ENCODE measurements around the gene IL17RE. TPM values are rescaled to one million over a fixed set of nuclear protein-coding genes. Genes with fewer than 3 reads are reported as not detected.
"Not testable (repeated sequence)": the region's sequence is repeated elsewhere in the genome, so short reads cannot be mapped to it uniquely, and the experiment has no call there.

The IL17RE gene
- total RNA-seq, 2 experiments from 2014 or later: 1.7 to 3.0 TPM

DNA sequence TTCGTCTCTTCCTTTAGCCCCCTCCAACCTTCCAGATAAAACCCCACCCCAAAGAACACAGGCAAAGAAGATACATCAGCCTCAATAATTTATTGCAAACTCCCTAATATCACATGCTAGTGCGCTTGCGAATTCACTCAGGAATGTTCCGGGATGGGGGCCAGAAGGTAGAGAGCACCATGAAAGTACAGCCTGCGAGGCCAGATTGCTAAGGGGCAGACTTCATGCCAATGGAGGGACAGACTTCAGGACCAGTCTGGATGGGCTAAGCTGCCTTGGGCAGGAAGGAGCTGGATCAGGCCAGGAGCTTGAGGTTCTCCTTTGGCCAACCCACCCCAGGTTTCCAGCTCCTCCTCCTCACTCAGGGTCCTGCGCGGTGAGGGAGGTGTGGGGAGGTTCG lies 36.0 kb upstream of the IL17RE start:
- Mint-ChIP-seq H3K4me1 (peaks cover 2% of the 10 kb centered on the region), H3K36me3 (ENCODE audit: low read depth) (no peaks in the 10 kb centered on the region), H3K27me3 (peaks cover 11% of the 10 kb centered on the region), H3K9me3 (no peaks in the 10 kb centered on the region), H3K27ac (no peak overlapping the region), H3K4me3 (no peak overlapping the region)
- ChIA-PET CTCF (no interaction called here), POLR2A (no interaction called here)
- DNase-seq: no peak

DNA sequence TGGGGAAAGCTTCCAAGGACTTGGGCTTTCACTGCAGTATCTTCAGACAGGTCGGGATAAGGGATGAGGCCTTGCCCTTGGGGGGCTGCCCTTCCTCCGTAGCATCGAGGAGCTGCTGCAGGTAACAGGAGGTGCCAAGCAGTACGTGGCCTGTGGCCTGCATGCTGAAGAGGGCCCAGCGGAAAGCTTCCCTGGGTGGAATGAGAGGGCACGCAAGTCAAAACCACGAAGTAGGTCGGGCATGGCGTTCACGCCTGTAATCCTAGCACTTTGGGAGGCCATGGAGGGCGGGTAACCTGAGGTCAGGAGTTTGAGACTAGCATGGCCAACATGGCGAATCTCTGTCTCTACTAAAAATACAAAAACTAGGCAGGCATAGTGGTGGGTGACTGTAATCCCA lies 35.5 kb upstream of the IL17RE start:
- Mint-ChIP-seq H3K4me3 (no peak overlapping the region), H3K36me3 (ENCODE audit: low read depth) (no peaks in the 10 kb centered on the region), H3K27ac (no peak overlapping the region), H3K27me3 (peaks cover 6% of the 10 kb centered on the region), H3K4me1 (peaks cover 2% of the 10 kb centered on the region), H3K9me3 (no peaks in the 10 kb centered on the region)
- CTCF ChIA-PET: no interaction called here
- DNase-seq: no peak
- POLR2A ChIA-PET: no interaction called here

DNA sequence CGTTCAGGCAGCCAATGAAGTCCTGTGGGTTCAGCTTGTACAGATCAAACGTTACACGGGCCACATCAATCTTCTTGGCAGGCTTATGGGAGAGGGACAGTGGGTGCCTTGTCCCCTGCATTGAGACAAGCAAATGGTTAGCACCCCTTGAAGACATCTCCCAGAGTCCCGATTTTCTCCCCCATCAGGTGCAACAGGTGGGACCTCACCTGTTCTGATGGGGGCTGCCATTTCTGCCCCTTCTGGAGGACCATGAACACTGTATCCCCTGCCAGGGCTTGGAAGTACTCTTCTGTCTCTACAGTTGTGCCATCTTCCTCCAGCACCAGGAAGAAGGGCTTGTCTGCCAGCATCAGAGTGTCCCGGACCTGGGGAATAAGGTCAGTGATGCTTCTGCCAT lies 32.7 kb upstream of the IL17RE start:
- H3K36me3 Mint-ChIP-seq (ENCODE audit: low read depth): no peaks in the 10 kb centered on the region
- H3K27me3 Mint-ChIP-seq: no peaks in the 10 kb centered on the region
- H3K4me1 Mint-ChIP-seq: no peaks in the 10 kb centered on the region
- DNase-seq: no peak
- H3K9me3 Mint-ChIP-seq: no peaks in the 10 kb centered on the region
- ChIA-PET CTCF (interaction anchor here (1.2 kb wide), 1 partner anchor 62 kb away, joined by 4 read pairs; no protein-coding TSS in a partner anchor), POLR2A (no interaction called here)
- H3K4me3 Mint-ChIP-seq: no peak overlapping the region
- no peak overlapping the region for H3K27ac Mint-ChIP-seq

DNA sequence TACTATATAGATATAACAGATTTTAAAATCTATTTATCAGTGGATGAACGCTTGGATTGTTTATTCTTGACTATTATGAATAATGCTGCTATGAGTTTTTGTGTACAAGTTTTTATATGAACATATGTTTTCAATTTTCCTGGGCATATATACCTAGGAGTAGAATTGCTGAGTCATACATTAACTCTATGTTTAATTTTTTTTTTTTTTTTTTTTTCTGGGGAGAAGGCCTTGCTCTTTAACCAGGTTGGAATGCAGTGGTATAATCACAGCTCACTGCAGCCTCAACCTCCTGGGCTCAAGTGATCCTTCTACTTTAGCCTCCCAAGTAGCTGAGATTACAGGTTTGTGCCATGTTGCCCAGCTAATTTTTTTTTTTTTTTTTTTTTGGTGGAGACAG lies 31.7 kb upstream of the IL17RE start:
- Mint-ChIP-seq H3K4me1 (no peaks in the 10 kb centered on the region), H3K36me3 (ENCODE audit: low read depth) (no peaks in the 10 kb centered on the region), H3K4me3 (no peak overlapping the region), H3K9me3 (no peaks in the 10 kb centered on the region), H3K27me3 (no peaks in the 10 kb centered on the region), H3K27ac (no peak overlapping the region)
- DNase-seq: no peak
- ChIA-PET POLR2A (no interaction called here), CTCF (interaction anchor here (0.5 to 1.2 kb wide), 2 partner anchors 61 to 225 kb away, joined by 4 read pairs; no protein-coding TSS in a partner anchor)

DNA sequence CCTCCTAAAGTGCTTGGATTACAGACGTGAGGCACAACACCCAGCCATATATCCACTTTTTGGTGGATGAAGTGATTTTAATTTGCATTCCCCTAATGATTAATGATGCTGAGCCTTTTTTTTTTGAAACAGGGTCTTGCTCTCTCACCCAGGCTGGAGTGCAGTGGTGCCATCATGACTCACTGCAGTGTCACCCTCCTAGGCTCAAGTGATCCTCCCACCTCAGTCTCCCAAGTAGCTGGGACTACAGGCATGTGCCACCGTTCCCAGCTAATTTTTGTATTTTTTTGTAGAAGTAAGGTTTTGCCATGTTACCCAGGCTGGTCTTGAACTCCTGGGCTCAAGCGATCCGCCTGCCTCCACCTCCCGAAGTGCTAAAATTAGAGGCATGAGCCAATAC lies 30.6 kb upstream of the IL17RE start:
- H3K4me3 Mint-ChIP-seq; H3K27ac Mint-ChIP-seq; DNase-seq; H3K36me3 Mint-ChIP-seq (ENCODE audit: low read depth); H3K4me1 Mint-ChIP-seq; POLR2A ChIA-PET; H3K27me3 Mint-ChIP-seq; H3K9me3 Mint-ChIP-seq: not testable (repeated sequence)
- CTCF ChIA-PET: interaction anchor here (1.6 kb wide), 1 partner anchor 23 kb away, joined by 3 read pairs; no protein-coding TSS in a partner anchor

DNA sequence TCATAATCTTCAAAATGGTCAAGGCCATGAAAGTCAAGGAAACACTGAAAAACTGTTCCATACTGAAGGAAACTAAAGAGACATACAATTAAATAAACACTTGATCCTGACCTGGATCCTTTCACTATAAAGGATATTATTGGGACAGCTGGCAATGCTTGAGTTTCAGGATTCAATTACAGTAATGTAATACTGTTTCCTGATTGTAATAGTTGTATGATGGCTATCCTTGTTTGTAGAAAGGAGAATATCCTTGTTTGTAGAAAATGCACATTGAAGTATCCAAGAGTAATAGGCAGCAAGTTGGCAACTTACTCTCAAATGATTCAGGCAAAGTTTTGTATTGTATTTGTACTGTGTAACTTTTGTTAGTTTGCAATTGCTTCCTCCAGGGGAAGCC lies 27.2 kb upstream of the IL17RE start:
- Mint-ChIP-seq H3K36me3 (ENCODE audit: low read depth) (no peaks in the 10 kb centered on the region), H3K4me1 (no peaks in the 10 kb centered on the region), H3K27ac (no peak overlapping the region), H3K27me3 (peaks cover 3% of the 10 kb centered on the region), H3K4me3 (no peak overlapping the region), H3K9me3 (no peaks in the 10 kb centered on the region)
- POLR2A ChIA-PET: no interaction called here
- DNase-seq: no peak
- CTCF ChIA-PET: no interaction called here

DNA sequence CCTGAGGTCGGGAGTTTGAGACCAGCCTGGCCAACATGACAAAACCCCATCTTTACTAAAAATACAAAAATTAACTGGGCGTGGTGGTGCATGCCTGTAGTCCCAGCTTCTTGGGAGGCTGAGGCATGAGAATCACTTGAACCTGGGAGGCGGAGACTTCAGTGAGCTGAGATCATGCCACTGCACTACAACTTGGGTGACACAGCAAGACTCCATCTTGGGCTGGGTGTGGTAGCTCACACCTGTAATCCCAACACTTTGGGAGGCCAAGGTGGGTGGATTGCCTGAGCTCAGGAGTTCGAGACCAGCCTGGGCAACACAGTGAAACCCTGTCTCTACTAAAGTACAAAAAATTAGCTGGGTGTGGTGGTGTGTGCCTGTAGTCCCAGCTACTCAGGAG lies 26.4 kb upstream of the IL17RE start:
- DNase-seq; CTCF ChIA-PET; H3K4me3 Mint-ChIP-seq; H3K36me3 Mint-ChIP-seq (ENCODE audit: low read depth); H3K4me1 Mint-ChIP-seq; H3K27ac Mint-ChIP-seq; H3K27me3 Mint-ChIP-seq; H3K9me3 Mint-ChIP-seq: not testable (repeated sequence)
- POLR2A ChIA-PET: interaction anchor here (1.7 kb wide), 1 partner anchor 14 kb away, joined by 7 read pairs; the partner anchor contains the start of gene JAGN1

DNA sequence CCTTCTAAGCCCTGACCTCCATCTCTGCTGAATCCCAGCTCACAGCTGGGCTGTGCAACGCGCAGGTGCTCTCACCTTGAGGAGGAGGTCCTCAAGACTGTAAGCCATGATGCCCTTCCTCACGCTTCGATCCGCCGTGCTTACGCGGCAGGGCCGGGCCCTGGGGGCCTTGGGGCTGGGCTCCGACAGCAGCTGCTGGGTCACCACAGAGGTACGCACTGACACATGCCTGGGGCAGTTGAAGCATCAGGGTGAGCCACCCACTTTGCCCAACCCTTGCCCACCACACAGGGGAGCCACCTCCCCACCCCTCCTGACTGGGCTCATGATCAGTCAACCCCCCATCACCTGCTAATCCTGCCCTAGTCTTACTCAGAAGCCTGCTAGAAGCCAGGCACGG lies 25.7 kb upstream of the IL17RE start:
- DNase-seq: no peak
- H3K27me3 Mint-ChIP-seq: peaks cover 3% of the 10 kb centered on the region
- no peak overlapping the region for H3K4me3 Mint-ChIP-seq
- no peak overlapping the region for H3K27ac Mint-ChIP-seq
- H3K4me1 Mint-ChIP-seq: no peaks in the 10 kb centered on the region
- CTCF ChIA-PET: no interaction called here
- no peaks in the 10 kb centered on the region for H3K9me3 Mint-ChIP-seq
- no peaks in the 10 kb centered on the region for H3K36me3 Mint-ChIP-seq (ENCODE audit: low read depth)
- POLR2A ChIA-PET: interaction anchor here (1.7 kb wide), 1 partner anchor 14 kb away, joined by 7 read pairs; the partner anchor contains the start of gene JAGN1

DNA sequence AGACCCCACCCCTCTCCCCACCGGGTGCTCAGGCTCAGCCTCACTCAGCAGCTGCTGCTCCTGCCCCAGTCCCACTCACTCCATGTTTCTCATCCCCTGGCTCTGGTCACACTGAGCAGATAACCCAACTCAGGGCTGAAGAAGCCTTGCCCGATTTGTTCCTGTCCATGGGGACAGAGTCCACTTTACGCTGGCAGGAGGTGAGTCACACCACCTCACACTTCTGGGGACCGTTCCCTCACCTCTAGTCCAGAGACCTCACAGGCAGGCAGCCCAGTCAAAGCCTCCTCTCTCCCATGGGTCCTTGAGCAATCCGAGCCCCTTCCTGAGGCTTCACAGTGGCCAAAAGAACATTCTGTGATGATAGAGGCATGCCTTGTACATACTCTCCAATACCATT lies 23.9 kb upstream of the IL17RE start:
- no peak overlapping the region for H3K27ac Mint-ChIP-seq
- DNase-seq: no peak
- peaks cover 3% of the 10 kb centered on the region for H3K27me3 Mint-ChIP-seq
- H3K36me3 Mint-ChIP-seq (ENCODE audit: low read depth): no peaks in the 10 kb centered on the region
- no peaks in the 10 kb centered on the region for H3K9me3 Mint-ChIP-seq
- ChIA-PET POLR2A (no interaction called here), CTCF (no interaction called here)
- no peak overlapping the region for H3K4me3 Mint-ChIP-seq
- H3K4me1 Mint-ChIP-seq: no peaks in the 10 kb centered on the region

DNA sequence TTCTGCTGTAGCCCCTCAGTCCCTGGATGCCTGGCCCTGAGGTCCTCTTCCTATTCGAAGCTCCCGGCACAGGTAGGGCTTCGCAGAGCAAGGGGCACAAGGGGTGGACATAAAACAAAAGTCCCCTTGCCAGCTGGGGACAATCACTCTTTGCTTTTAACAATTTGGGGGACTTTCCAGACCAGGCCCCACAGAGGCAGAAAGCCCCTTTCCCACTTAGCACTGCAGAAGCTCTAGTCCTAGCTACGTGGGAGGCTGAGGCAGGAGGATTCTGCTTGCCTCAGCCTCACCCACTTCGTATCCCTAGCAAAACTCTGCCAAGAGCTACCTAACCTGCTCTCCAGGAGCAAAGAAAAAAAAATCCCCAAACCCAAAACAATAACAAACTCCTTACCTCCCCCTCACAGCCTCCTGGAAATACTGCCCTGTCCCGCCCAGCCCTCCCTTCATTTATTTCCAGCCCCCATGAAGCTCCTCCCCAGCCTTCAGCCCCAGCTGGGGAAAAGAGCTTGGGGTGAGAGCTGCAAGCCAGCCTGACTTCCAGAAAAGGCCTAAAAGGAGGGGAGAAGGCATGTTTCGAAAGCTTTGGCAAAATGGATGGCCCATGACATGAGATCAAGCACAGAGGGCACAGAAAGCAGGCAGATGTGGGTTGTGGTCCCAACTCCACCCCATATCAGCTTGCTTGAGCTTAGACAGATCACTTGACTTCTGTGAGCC lies 22.7 kb upstream of the IL17RE start, which contains the start of gene CIDEC:
Gene CIDEC, minus strand, starts transcription at position 424 of the 720 bp plus-strand sequence. CDS start 1,767 bp downstream, outside the sequence.
- Mint-ChIP-seq H3K4me3 (no peak within 1 kb of the TSS), H3K36me3 (ENCODE audit: low read depth) (no peaks in the 10 kb centered on the region), H3K27me3 (peaks cover 3% of the 10 kb centered on the region), H3K27ac (no peak within 1 kb of the TSS), H3K4me1 (no peaks in the 10 kb centered on the region), H3K9me3 (no peaks in the 10 kb centered on the region)
- POLR2A ChIA-PET: interaction anchor here (0.9 to 1.0 kb wide), 2 partner anchors 11 to 22 kb away, joined by 3 to 5 read pairs; partner anchors contain the start of genes IL17RE and JAGN1
- DNase-seq: no peak
- CTCF ChIA-PET: no interaction called here

DNA sequence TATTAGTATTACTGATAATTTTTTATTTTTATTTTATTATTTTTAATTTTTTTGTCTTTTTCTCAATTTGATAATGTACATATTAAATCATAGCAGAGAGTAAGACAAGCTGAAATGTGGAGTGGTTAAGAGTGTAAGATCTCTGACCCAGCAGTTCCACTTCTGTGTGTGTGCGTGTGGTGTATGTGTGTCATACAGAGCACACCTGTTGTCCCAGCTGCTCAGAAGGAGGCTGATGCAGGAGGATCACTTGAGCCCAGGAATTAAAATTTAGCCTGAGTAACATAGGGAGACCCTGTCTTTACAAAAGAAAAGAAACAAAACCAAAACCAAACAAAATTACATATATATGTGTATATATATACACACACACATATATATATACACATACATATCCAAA lies 21.2 kb upstream of the IL17RE start:
- CTCF ChIA-PET: interaction anchor here (0.7 kb wide), 1 partner anchor 135 kb away, joined by 3 read pairs; no protein-coding TSS in a partner anchor
- H3K9me3 Mint-ChIP-seq: no peaks in the 10 kb centered on the region
- H3K27ac Mint-ChIP-seq: no peak overlapping the region
- no peak for DNase-seq
- POLR2A ChIA-PET: no interaction called here
- H3K4me3 Mint-ChIP-seq: no peak overlapping the region
- peaks cover 3% of the 10 kb centered on the region for H3K27me3 Mint-ChIP-seq
- no peaks in the 10 kb centered on the region for H3K36me3 Mint-ChIP-seq (ENCODE audit: low read depth)
- no peaks in the 10 kb centered on the region for H3K4me1 Mint-ChIP-seq

DNA sequence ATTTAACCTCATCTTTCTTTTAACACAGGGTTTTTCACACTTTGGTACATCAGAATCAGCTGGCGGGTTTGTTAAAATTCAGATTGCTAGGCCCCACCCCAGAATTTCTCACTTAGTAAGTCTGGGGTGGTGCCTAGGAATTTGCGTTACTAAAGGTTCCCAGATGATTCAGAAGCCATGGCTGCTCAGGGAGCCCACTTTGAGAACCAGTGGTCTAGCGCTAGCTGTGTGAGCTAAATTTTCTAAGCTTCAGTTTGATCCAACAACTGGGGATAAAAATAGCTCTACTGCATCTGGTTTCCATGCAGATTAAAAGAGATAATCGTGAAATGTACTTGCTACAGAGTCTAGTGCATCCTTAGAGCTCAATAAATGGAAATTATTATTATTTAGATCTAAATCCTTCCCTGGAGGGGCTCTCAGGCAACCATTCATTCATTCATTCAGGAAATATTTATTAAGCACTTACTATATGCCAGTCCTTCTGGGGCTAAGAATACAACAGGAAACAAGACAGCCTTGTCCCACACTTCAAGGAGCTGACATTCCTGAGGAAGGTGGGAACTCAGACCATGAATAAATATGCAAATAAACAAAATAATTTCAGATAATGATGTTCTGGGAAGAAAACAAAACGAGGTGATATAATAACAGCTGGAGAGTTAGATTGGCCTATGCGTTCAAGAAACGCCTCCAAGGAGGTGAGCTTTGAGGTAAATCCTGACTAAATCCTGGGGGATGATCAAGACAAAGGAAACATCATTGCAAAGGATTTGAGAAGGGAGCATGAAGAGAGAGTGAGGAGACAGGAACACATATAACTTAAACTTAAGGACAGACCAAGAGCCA lies 18.7 kb upstream of the IL17RE start:
- CTCF ChIA-PET: interaction anchor here (0.7 to 2.2 kb wide), 2 partner anchors 49 to 147 kb away, joined by 3 to 9 read pairs; no protein-coding TSS in a partner anchor

DNA sequence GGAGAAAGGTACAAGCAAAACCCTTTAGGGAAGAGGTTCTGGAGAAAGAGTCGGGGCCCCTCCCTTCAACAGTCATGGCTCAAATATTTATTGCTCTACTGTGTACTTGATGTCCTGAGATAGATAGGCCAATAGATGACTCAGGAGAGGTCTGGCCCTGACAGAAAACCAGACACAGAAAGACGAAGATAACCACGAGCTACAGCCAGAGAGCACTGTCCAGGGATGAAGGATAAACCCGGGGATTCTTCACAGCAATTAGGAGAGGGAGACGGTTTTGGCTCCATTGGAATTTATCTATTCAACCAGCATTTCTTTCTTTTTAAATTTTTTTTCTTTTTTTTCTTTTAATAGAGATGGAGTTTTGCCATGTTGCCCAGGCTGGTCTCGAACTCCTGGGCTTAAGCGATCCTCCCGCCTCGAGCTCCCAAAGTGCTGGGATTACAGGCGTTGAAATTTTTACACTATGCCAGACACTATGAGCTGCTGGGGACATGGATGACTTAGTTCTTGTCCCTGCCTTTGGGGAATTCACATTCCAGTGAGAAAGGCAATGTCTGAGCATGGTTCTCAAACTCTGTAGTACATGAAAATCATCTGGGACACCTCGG lies 18.0 kb upstream of the IL17RE start:
- peaks cover under 1% of the 10 kb centered on the region for H3K4me1 Mint-ChIP-seq
- POLR2A ChIA-PET: interaction anchor here (0.6 kb wide), 1 partner anchor 177 kb away, joined by 3 read pairs; no protein-coding TSS in a partner anchor
- no peaks in the 10 kb centered on the region for H3K36me3 Mint-ChIP-seq (ENCODE audit: low read depth)
- CTCF ChIA-PET: interaction anchor here (0.5 to 2.2 kb wide), 2 partner anchors 48 to 138 kb away, joined by 4 to 9 read pairs; no protein-coding TSS in a partner anchor
- H3K4me3 Mint-ChIP-seq: no peak overlapping the region
- H3K27ac Mint-ChIP-seq: no peak overlapping the region
- no peak for DNase-seq
- H3K9me3 Mint-ChIP-seq: no peaks in the 10 kb centered on the region
- no peaks in the 10 kb centered on the region for H3K27me3 Mint-ChIP-seq

More for the DNA sequence above, 18.7 kb upstream of the IL17RE start:
- POLR2A ChIA-PET: interaction anchor here (0.6 to 1.3 kb wide), 2 partner anchors 10 to 176 kb away, joined by 3 read pairs; no protein-coding TSS in a partner anchor
- no peaks in the 10 kb centered on the region for H3K9me3 Mint-ChIP-seq
- H3K36me3 Mint-ChIP-seq (ENCODE audit: low read depth): no peaks in the 10 kb centered on the region
- no peak overlapping the region for H3K4me3 Mint-ChIP-seq
- no peaks in the 10 kb centered on the region for H3K4me1 Mint-ChIP-seq
- H3K27ac Mint-ChIP-seq: no peak overlapping the region
- H3K27me3 Mint-ChIP-seq: no peaks in the 10 kb centered on the region
- DNase-seq: no peak
